PC-9 (cell line): ENCODE results near the gene CADM4. TPM values are rescaled to one million over a fixed set of nuclear protein-coding genes. Genes with fewer than 3 reads are reported as not detected.

Source experiments
- BruUV-seq: library from RNA; stranded (reverse); fragments of 400-500 nt; replicated peaks from 2 replicates; lab custom pipeline; 2021; lab: Mats Ljungman, UMichigan
- CTCF ChIA-PET: fragments of 300-600 bp; sonication (Branson Sonifier 250); formaldehyde crosslinking; loops from one replicate; lab custom pipeline; 2022; ENCODE audit warnings: antibody characterized with exemption; lab: Charles Lee
- POLR2A ChIA-PET: fragments of 300-600 bp; sonication (Branson Sonifier 250); formaldehyde crosslinking; loops from one replicate; lab custom pipeline; 2022; ENCODE audit warnings: antibody characterized with exemption; ENCODE audit not compliant: unreplicated experiment; lab: Charles Lee
- DNase-seq, 2 experiments: peaks; one replicate each; pipeline versions ENCODE4 v3.0.0 to v3.0.0-alpha.2; 2015 to 2022; ENCODE audit warnings: mixed read lengths in 1 of 2
- H2AFZ ChIP-seq: fragments of 200-600 bp; sonication (generic); 2 replicates; pipeline ENCODE4 v1.8.1; 2017; ENCODE audit warnings: antibody characterized with exemption
- H3F3A ChIP-seq: fragments of 200-600 bp; sonication (generic); 2 replicates; pipeline ENCODE4 v1.8.1; 2017; ENCODE audit warnings: antibody characterized with exemption, mild to moderate bottlenecking, low read depth; ENCODE audit not compliant: insufficient read depth
- H3K27ac ChIP-seq: fragments of 200-600 bp; sonication (generic); 2 replicates; pipeline ENCODE4 v1.6.1; 2016; ENCODE audit warnings: mixed run types
- H3K27me3 ChIP-seq: fragments of 200-600 bp; sonication (generic); 2 replicates; pipeline ENCODE4 v1.6.1; 2016; ENCODE audit warnings: low read depth, mixed run types; ENCODE audit not compliant: insufficient read depth
- H3K36me3 ChIP-seq: fragments of 200-600 bp; sonication (generic); 2 replicates; pipeline ENCODE4 v1.6.1; 2016; ENCODE audit warnings: low read depth, mixed run types
- H3K4me1 ChIP-seq: fragments of 200-600 bp; sonication (generic); replicated peaks from 2 replicates; pipeline ENCODE4 v1.6.1; 2016; ENCODE audit warnings: mixed run types; ENCODE audit not compliant: insufficient read depth
- H3K4me2 ChIP-seq: fragments of 200-600 bp; sonication (generic); 2 replicates; pipeline ENCODE4 v1.6.1; 2017; ENCODE audit warnings: mixed run types
- H3K4me3 ChIP-seq: fragments of 200-600 bp; sonication (generic); 2 replicates; pipeline ENCODE4 v1.6.1; 2016; ENCODE audit warnings: mixed run types
- H3K79me2 ChIP-seq: fragments of 200-600 bp; sonication (generic); 2 replicates; pipeline ENCODE4 v1.6.1; 2017; ENCODE audit warnings: low read depth, mixed run types
- H3K9me2 ChIP-seq: fragments of 200-600 bp; sonication (generic); 2 replicates; pipeline ENCODE4 v1.8.1; 2017; ENCODE audit warnings: mild to moderate bottlenecking; ENCODE audit not compliant: insufficient read depth
- H3K9me3 ChIP-seq: fragments of 200-600 bp; sonication (generic); 2 replicates; pipeline ENCODE4 v1.8.1; 2016; ENCODE audit warnings: low read depth; ENCODE audit not compliant: insufficient read depth
- H4K20me1 ChIP-seq: fragments of 200-600 bp; sonication (generic); 2 replicates; pipeline ENCODE4 v1.8.1; 2017; ENCODE audit not compliant: insufficient read depth
- EZH2 ChIP-seq: fragments of 200-600 bp; sonication (generic); IDR thresholded peaks from 2 replicates; pipeline ENCODE4 v1.8.0; 2017; ENCODE audit warnings: antibody characterized with exemption, low read depth
- intact Hi-C: fragments of 100-400 bp; cut with micrococcal nuclease; formaldehyde crosslinking; loops from one replicate; pipeline ENCODE4 v1.10.0; 2022; ENCODE audit not compliant: unreplicated experiment
- total RNA-seq: library from RNA; stranded (reverse); gene quantifications from 2 replicates; pipeline ENCODE4 v1.2.3, GENCODE V29; 2021
- TF ChIP-seq, protein P1 (sequence below): fragments of 200-600 bp; sonication (generic); conservative IDR thresholded peaks from 2 replicates; pipeline ENCODE4 v1.6.1; 2017; ENCODE audit warnings: mixed run types, antibody characterized with exemption, mild to moderate bottlenecking, moderate library complexity

CADM4 gene
- total RNA-seq, 1 experiment from 2014 or later, result 71.1 TPM

GRCh38 chr19:43658001-43658400 is 18.4 kb upstream of the CADM4 start:
- Histone ChIP-seq H3K9me2 (no peaks in the 10 kb centered on the region), H3K79me2 (no peaks in the 10 kb centered on the region; the same call in 1 of the 2 replicates), H3K27ac (no peak overlapping the region), H3K27me3 (no peaks in the 10 kb centered on the region), H3K36me3 (peaks cover 31% of the 10 kb centered on the region), H3K9me3 (no peaks in the 10 kb centered on the region), H3K4me3 (no peak overlapping the region), H2AFZ (no peak overlapping the region), H3K4me2 (no peak overlapping the region), H4K20me1 (peaks cover 7% of the 10 kb centered on the region), H3K4me1 (no peaks in the 10 kb centered on the region), H3F3A (peaks cover 38% of the 10 kb centered on the region; the same call in 1 of the 2 replicates)
- intact Hi-C loops, result loop anchor here (10.0 kb wide), 1 partner anchor 223 kb away; no protein-coding TSS in a partner anchor
- BruUV-seq, result no TSS peak
- CTCF ChIA-PET, result interaction anchor here (0.6 kb wide), 1 partner anchor 121 kb away, joined by 3 read pairs; no protein-coding TSS in a partner anchor
- POLR2A ChIA-PET, result no interaction called here
- TF ChIP-seq, protein P1, sequence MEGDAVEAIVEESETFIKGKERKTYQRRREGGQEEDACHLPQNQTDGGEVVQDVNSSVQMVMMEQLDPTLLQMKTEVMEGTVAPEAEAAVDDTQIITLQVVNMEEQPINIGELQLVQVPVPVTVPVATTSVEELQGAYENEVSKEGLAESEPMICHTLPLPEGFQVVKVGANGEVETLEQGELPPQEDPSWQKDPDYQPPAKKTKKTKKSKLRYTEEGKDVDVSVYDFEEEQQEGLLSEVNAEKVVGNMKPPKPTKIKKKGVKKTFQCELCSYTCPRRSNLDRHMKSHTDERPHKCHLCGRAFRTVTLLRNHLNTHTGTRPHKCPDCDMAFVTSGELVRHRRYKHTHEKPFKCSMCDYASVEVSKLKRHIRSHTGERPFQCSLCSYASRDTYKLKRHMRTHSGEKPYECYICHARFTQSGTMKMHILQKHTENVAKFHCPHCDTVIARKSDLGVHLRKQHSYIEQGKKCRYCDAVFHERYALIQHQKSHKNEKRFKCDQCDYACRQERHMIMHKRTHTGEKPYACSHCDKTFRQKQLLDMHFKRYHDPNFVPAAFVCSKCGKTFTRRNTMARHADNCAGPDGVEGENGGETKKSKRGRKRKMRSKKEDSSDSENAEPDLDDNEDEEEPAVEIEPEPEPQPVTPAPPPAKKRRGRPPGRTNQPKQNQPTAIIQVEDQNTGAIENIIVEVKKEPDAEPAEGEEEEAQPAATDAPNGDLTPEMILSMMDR, result no peak
- TF ChIP-seq EZH2, result no peak
- DNase-seq, result no peak

DNA sequence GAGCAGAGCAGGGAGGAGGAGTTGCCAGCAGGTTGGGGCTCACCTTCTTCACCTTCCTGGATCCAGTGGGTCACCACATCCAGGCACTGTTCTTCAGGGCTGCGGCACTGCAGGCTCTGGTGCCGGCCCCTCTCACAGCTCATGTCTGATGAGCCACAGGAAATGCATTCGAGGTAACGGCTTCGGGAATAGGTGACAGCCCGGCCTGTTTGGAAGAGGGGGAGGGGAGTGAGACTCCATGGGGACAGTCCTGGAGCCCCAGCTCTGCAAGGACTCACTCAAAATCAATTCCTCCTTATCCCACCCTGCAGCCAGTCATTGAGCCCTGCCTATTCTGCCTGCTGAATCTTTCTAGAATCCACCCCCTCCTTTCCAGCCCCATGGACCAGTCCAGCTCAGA is 16.8 kb upstream of the CADM4 start:
- POLR2A ChIA-PET, result interaction anchor here (0.6 kb wide), 1 partner anchor 12 kb away, joined by 3 read pairs; no protein-coding TSS in a partner anchor
- no peaks in the 10 kb centered on the region for H3K9me2 ChIP-seq
- no peak overlapping the region for H2AFZ ChIP-seq
- no peak for TF ChIP-seq EZH2
- TF ChIP-seq, protein P1, result no peak
- no TSS peak for BruUV-seq
- H3K4me3 ChIP-seq, result no peak overlapping the region
- no peaks in the 10 kb centered on the region for H3K27me3 ChIP-seq
- peaks cover 38% of the 10 kb centered on the region for H3K36me3 ChIP-seq
- H3F3A ChIP-seq, result peaks cover 46% of the 10 kb centered on the region
- no peak overlapping the region for H3K4me2 ChIP-seq
- peaks cover 7% of the 10 kb centered on the region for H4K20me1 ChIP-seq
- DNase-seq, result no peak
- no peak overlapping the region for H3K27ac ChIP-seq
- CTCF ChIA-PET, result no interaction called here
- H3K4me1 ChIP-seq, result no peaks in the 10 kb centered on the region
- H3K79me2 ChIP-seq, result no peaks in the 10 kb centered on the region; the same call in 1 of the 2 replicates
- H3K9me3 ChIP-seq, result no peaks in the 10 kb centered on the region
- intact Hi-C loops, result loop anchor here (10.0 kb wide), 1 partner anchor 222 kb away; no protein-coding TSS in a partner anchor

DNA sequence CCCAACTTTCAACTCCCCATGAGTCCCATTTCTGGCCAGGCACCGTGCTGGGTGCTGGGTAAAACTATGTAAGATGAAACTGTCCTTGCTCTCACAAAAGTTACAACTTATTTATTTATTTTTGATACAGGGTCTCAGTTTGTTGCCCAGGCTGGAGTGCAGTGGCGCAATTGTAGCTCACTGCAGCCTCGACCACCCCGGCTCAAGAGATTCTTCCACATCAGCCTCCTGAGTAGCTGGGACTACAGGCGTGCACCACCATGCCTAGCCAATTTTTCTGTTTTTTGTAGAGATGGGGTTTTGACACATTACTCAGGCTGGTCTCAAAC is 12.9 kb upstream of the CADM4 start:
- Histone ChIP-seq H3K9me2 (no peaks in the 10 kb centered on the region), H3K9me3 (no peaks in the 10 kb centered on the region), H2AFZ (no peak overlapping the region), H3K36me3 (peaks cover 23% of the 10 kb centered on the region), H3K27ac (no peak overlapping the region), H3F3A (peaks cover 50% of the 10 kb centered on the region), H4K20me1 (peaks cover 8% of the 10 kb centered on the region), H3K4me1 (no peaks in the 10 kb centered on the region), H3K4me2 (no peak overlapping the region), H3K79me2 (no peaks in the 10 kb centered on the region), H3K27me3 (no peaks in the 10 kb centered on the region), H3K4me3 (no peak overlapping the region)
- intact Hi-C loops, result loop anchor here (1.0 to 10.0 kb wide), 2 partner anchors 56 to 218 kb away; partner anchors contain the start of genes IRGQ and ZNF576
- CTCF ChIA-PET, result interaction anchor here (1.1 to 1.7 kb wide), 3 partner anchors 16 to 96 kb away, joined by 3 to 4 read pairs (median 4); no protein-coding TSS in a partner anchor
- BruUV-seq, result no TSS peak
- no peak for DNase-seq
- TF ChIP-seq, protein P1, result peak; percentile 25; the same call in 1 of the 2 replicates
- no peak for TF ChIP-seq EZH2
- POLR2A ChIA-PET, result no interaction called here
